Esophagus squamous epithelium (tissue), 5 donors: ENCODE results near the gene MRPS14. TPM values are rescaled to one million over a fixed set of nuclear protein-coding genes. Genes with fewer than 3 reads are reported as not detected.

Experiments used
- DNase-seq: peaks from one replicate; lab custom pipeline; 2025; lab: John Stamatoyannopoulos, UW
- H3K27ac ChIP-seq, 4 donors: fragments of 200-600 bp; sonication (generic); one replicate each; pipeline ENCODE4 v1.5.1; 2016 to 2019; ENCODE audit warnings: mild to moderate bottlenecking in 1 of 4
- H3K27me3 ChIP-seq, 4 donors: fragments of 200-600 bp; sonication (generic); 1 replicate in 3 of 4; 2 replicates in 1 of 4; pipeline versions ENCODE4 v1.5.1 to v1.6.0; 2017 to 2021; ENCODE audit warnings: antibody characterized with exemption in 1 of 4
- H3K36me3 ChIP-seq, 3 donors: fragments of 200-600 bp; sonication (generic); one replicate each; pipeline ENCODE4 v1.5.1; 2016 to 2019
- H3K4me1 ChIP-seq, 3 donors: fragments of 200-600 bp; sonication (generic); one replicate each; pipeline ENCODE4 v1.5.1; 2017 to 2019
- H3K4me3 ChIP-seq, 4 donors: fragments of 200-600 bp; sonication (generic); 1 replicate in 3 of 4; 2 replicates in 1 of 4; pipeline ENCODE4 v1.5.1; 2016 to 2019; ENCODE audit warnings: mild to moderate bottlenecking in 2 of 4, moderate library complexity in 1 of 4
- H3K9me3 ChIP-seq, 3 donors: fragments of 200-600 bp; sonication (generic); one replicate each; pipeline ENCODE4 v1.5.1; 2016 to 2019
- CTCF ChIP-seq, 6 experiments: fragments of 450-650 bp in 4 of 6; fragments of 200-600 bp in 2 of 6; sonication (generic) in 2 of 6; IDR thresholded peaks; one replicate each; pipeline ENCODE4 v1.5.1; 2016 to 2019; ENCODE audit warnings: antibody characterized with exemption in 6 of 6, mild to moderate bottlenecking in 4 of 6, moderate library complexity in 4 of 6
- POLR2A ChIP-seq, 4 donors: fragments of 450-650 bp; IDR thresholded peaks; one replicate each; pipeline ENCODE4 v1.6.1; 2017; ENCODE audit warnings: antibody characterized with exemption in 4 of 4, mild to moderate bottlenecking in 4 of 4, moderate library complexity in 3 of 4
- WGBS, 2 donors: methylation state at CpG; one replicate each; pipeline ENCODE4 v1.1.5; 2018; 5-methylcytosine and 5-hydroxymethylcytosine counted together
- intact Hi-C: fragments of 100-400 bp; cut with DNase I; formaldehyde crosslinking; loops from one replicate; pipeline ENCODE4 v1.15.0; 2022
- total RNA-seq, 4 donors: library from RNA; depleted of rRNA; stranded (reverse); fragments of >200 nt; gene quantifications; one replicate each; pipeline ENCODE4 v1.1.0, GENCODE V29; 2016
- donor health status: DM: yes; HTN: yes; CAD: no.

Gene MRPS14
- total RNA-seq, 4 donors from 2014 or later = 8.6 to 18.1 (median 15.4) TPM

- DNase-seq = no peak
- peaks cover 3 to 41% (median 11%) of the 10 kb centered on the region in 3 donors for H3K4me1 ChIP-seq
- H3K27ac ChIP-seq = peak overlapping the region in 3 of 4 donors; percentile 15 to 45 (median 42)
- intact Hi-C loops = no loop called here
- no peaks in the 10 kb centered on the region for H3K9me3 ChIP-seq
- H3K27me3 ChIP-seq = no peaks in the 10 kb centered on the region
- H3K4me3 ChIP-seq = no peak overlapping the region
- TF ChIP-seq POLR2A (IDR thresholded peaks at IDR 0.05) = no peak
- no peak for TF ChIP-seq CTCF (IDR thresholded peaks at IDR 0.05)
- H3K36me3 ChIP-seq = peaks cover 0 to 37% (median 0%) of the 10 kb centered on the region in 3 donors
These were observed 51.8 kb downstream of the MRPS14 start for GRCh38 chr1:174971466-174971865.

DNA sequence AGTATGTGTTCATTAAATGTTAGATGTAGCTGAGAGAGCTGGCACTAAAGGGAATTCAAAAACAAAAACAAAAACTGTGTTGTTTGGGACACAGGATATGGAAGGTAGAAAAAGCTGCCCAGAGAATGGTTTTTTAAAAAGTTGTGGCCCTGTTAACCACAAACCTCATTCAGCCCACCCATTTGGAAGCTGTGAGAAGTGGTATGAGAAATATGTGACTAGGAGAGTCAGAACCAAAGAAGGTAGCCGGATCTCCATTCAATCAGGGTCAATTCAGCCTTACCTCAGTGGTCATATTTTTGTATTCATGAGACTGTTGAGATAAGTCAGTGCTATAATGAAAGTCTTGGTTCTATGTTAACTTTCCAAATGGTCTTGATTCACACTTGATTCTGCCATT lies 53.2 kb downstream of the MRPS14 start:
- H3K27me3 ChIP-seq = no peaks in the 10 kb centered on the region
- peaks cover 13 to 53% (median 21%) of the 10 kb centered on the region in 3 donors for H3K4me1 ChIP-seq
- TF ChIP-seq POLR2A (IDR thresholded peaks at IDR 0.05) (no peak), CTCF (IDR thresholded peaks at IDR 0.05) (no peak)
- H3K4me3 ChIP-seq = no peak overlapping the region
- H3K27ac ChIP-seq = no peak overlapping the region
- no peaks in the 10 kb centered on the region for H3K9me3 ChIP-seq
- intact Hi-C loops = no loop called here
- DNase-seq = no peak
- WGBS, 2 donors = 80 to 82% methylated on average over 1 of the region's 1 CpG
- H3K36me3 ChIP-seq = peaks cover 0 to 25% (median 0%) of the 10 kb centered on the region in 3 donors

GRCh38 chr1:174968750-174969244 lies 54.4 kb downstream of the MRPS14 start:
- H3K27ac ChIP-seq = peak overlapping the region in 3 of 4 donors; percentile 2 to 93 (median 91)
- TF ChIP-seq CTCF (IDR thresholded peaks at IDR 0.05) (no peak), POLR2A (IDR thresholded peaks at IDR 0.05) (no peak)
- H3K36me3 ChIP-seq = peaks cover 0 to 14% (median 0%) of the 10 kb centered on the region in 3 donors
- intact Hi-C loops = no loop called here
- no peaks in the 10 kb centered on the region for H3K27me3 ChIP-seq
- no peaks in the 10 kb centered on the region for H3K9me3 ChIP-seq
- 57 to 63% methylated on average over 5 of the region's 5 CpGs for WGBS, 2 donors
- DNase-seq = no peak
- H3K4me1 ChIP-seq = peaks cover 19 to 65% (median 24%) of the 10 kb centered on the region in 3 donors
- H3K4me3 ChIP-seq = no peak overlapping the region

DNA sequence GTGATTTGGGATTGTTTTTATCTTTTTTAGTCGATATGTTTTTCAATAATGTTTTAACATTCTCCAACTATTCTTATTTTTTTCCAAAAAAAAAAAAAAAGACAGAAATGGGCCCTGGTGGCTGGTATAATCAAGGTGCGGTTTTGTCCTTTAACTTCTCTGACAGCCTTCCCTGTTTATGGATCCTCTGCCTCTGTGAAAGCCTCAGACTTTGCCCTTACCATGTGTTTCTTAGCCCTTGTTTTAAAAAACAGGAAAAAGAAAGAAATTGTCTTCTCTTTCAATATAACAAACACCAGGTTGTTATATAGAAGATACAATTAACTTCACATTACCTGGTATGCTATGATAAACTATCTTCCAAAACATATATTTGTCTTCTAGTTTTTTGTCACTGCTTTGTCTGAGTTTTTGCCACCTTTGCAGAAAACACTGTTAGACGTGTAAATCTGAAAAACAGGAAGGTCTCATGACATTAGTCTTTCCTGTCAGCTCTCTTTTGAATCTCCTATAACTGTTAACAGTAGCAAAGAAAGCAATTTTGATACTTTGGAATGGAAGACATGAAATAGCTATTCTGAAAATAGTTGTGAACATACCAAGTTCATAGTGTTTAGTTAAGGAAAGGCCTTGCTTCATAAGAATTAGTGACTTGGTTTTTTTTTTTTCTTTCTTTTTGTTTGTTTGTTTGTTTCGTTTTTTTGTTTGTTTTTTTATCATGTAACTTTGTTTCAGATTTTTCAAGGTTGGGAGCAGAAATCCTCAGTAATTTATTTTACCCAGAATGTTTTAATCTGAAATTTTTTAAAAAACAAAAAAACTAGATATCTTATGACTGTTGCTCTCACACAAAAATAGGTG lies 55.1 kb downstream of the MRPS14 start:
- Histone ChIP-seq H3K9me3 (no peaks in the 10 kb centered on the region), H3K27me3 (no peaks in the 10 kb centered on the region), H3K36me3 (peaks cover 0 to 6% (median 0%) of the 10 kb centered on the region in 3 donors), H3K4me3 (no peak overlapping the region), H3K4me1 (peaks cover 24 to 72% (median 26%) of the 10 kb centered on the region in 3 donors), H3K27ac (peak overlapping the region; percentile 32 to 93 (median 88))
- no peak for DNase-seq
- intact Hi-C loops = no loop called here
- 60 to 68% methylated on average over 4 of the region's 4 CpGs for WGBS, 2 donors
- TF ChIP-seq CTCF (IDR thresholded peaks at IDR 0.05) = no peak
- no peak for TF ChIP-seq POLR2A (IDR thresholded peaks at IDR 0.05)

- no peak for DNase-seq
- H3K27me3 ChIP-seq = no peaks in the 10 kb centered on the region
- no peaks in the 10 kb centered on the region for H3K9me3 ChIP-seq
- peaks cover 20 to 65% (median 22%) of the 10 kb centered on the region in 3 donors for H3K4me1 ChIP-seq
- peaks cover 0 to 6% (median 0%) of the 10 kb centered on the region in 3 donors for H3K36me3 ChIP-seq
- H3K27ac ChIP-seq = peak overlapping the region; percentile 85 to 93 (median 91)
- intact Hi-C loops = no loop called here
- WGBS, 2 donors = 35 to 45% methylated on average over 1 of the region's 1 CpG
- TF ChIP-seq CTCF (IDR thresholded peaks at IDR 0.05) = no peak
- no peak for TF ChIP-seq POLR2A (IDR thresholded peaks at IDR 0.05)
- peak overlapping the region; percentile 15 to 53 (median 43) for H3K4me3 ChIP-seq
These were observed 57.1 kb downstream of the MRPS14 start for GRCh38 chr1:174966008-174966572.
